Heart left ventricle (tissue), 13 donors: Measurements from ENCODE around the gene GAPVD1.

Experiments used
- POLR2A ChIP-seq, 2 donors: fragments of 450-650 bp; IDR thresholded peaks; one replicate each; pipeline ENCODE4 v1.6.1; 2017; ENCODE audit warnings: antibody characterized with exemption in 2 of 2, mild to moderate bottlenecking in 2 of 2, moderate library complexity in 2 of 2
- TF ChIP-seq, protein P1 (sequence below), 12 donors: fragments of 200-600 bp; sonication (generic) in 4 of 12; IDR thresholded peaks; one replicate each; pipeline versions ENCODE4 v1.5.0 to v1.8.0; 2018 to 2022; ENCODE audit warnings: antibody characterized with exemption in 12 of 12, mild to moderate bottlenecking in 5 of 12
- donor health status: ischemic (EF 13 %, LVEDD 7.1; RV severe dilation, severe dysfunction).
- donor health status: DM: no; HTN: yes; CAD: no.
- donor health status: DM: no; HTN: no; CAD: no.
- donor health status: ischemic (EF 25% LVEDD 6.9; RV normal size, moderate dysfunction).
- donor health status: ischemic (EF 25% LVEDD 5.7; RV mildly dilated, moderate dysfunction).
- donor health status: ischemic (EF 35%, LVEDD 5.7; RV mildly dilated, moderate dysfunction).
- donor health status: nonischemic (EF 11% LVEDD 7.7; RV severe dilation, severe dysfunction).
- donor health status: DM: yes; HTN: yes; CAD: no.
- donor health status: PGD.
- donor health status: ischemic (EF 29% LVEDD 5.4; RV normal size, mild dysfunction).
- donor health status: nonischemic (EF 23%, LVEDD 6.1; RV moderate dilation, normal function).

DNA sequence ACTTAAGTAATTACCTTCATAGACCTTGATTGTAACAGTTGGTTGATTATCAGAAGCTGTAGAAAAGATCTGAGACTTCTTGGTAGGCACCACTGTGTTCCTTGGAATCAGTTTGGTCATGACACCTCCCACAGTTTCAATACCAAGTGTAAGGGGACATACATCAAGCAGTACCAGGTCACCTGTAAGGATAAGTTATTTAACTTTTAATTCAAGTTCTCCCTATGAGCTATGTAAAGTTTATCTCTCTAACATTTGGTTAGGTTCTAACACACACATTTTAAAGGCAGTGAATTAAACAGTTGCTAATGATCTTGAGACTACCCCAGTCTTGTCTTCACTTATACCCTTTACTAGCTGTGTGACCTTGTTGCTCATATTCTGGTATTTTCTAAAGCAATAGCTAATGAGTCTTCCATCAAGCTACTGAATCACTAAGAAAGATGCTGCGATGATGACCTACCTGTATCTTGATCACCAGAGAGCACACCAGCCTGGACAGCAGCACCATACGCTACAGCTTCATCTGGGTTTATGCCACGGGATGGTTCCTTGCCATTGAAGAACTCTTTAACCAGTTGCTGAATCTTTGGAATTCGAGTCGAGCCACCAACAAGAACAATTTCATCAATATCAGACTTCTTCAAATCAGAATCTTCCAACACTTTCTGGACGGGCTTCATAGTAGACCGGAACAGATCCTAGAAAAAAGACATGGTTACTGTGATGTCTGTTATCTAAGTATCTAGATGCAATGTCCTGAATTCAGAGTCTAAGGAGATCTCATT, 23.3 kb upstream of the GAPVD1 start:
- TF ChIP-seq, protein P1, sequence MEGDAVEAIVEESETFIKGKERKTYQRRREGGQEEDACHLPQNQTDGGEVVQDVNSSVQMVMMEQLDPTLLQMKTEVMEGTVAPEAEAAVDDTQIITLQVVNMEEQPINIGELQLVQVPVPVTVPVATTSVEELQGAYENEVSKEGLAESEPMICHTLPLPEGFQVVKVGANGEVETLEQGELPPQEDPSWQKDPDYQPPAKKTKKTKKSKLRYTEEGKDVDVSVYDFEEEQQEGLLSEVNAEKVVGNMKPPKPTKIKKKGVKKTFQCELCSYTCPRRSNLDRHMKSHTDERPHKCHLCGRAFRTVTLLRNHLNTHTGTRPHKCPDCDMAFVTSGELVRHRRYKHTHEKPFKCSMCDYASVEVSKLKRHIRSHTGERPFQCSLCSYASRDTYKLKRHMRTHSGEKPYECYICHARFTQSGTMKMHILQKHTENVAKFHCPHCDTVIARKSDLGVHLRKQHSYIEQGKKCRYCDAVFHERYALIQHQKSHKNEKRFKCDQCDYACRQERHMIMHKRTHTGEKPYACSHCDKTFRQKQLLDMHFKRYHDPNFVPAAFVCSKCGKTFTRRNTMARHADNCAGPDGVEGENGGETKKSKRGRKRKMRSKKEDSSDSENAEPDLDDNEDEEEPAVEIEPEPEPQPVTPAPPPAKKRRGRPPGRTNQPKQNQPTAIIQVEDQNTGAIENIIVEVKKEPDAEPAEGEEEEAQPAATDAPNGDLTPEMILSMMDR (IDR thresholded peaks at IDR 0.05): no peak
- TF ChIP-seq POLR2A (IDR thresholded peaks at IDR 0.05): no peak
